OCI-LY1 (cell line): ENCODE data around the gene UGT1A10.

Experiments used
- H2AFZ ChIP-seq: fragments of 200-600 bp; sonication (generic), shearing (Covaris generic); 2 replicates; pipeline ENCODE4 v1.6.0; 2014; ENCODE audit warnings: antibody characterized with exemption, mild to moderate bottlenecking, low read length
- H3F3A ChIP-seq: fragments of 200-600 bp; sonication (generic), shearing (Covaris generic); 2 replicates; pipeline ENCODE4 v1.6.0; 2014; ENCODE audit warnings: mild to moderate bottlenecking, antibody characterized with exemption, low read length, moderate library complexity; ENCODE audit not compliant: insufficient read depth
- H3K27ac ChIP-seq: fragments of 200-600 bp; sonication (generic); 2 replicates; pipeline ENCODE4 v1.5.1; 2014; ENCODE audit warnings: low read length, mixed run types, mild to moderate bottlenecking, low read depth; ENCODE audit not compliant: poor library complexity, severe bottlenecking
- H3K27me3 ChIP-seq: fragments of 200-600 bp; sonication (generic); 2 replicates; pipeline ENCODE4 v1.6.0; 2014; ENCODE audit warnings: antibody characterized with exemption, mild to moderate bottlenecking, low read length, moderate library complexity; ENCODE audit not compliant: insufficient read depth
- H3K36me3 ChIP-seq: fragments of 200-600 bp; sonication (generic); 2 replicates; pipeline ENCODE4 v1.6.1; 2014; ENCODE audit warnings: mild to moderate bottlenecking, antibody characterized with exemption, low read length, moderate library complexity, mixed read lengths; ENCODE audit not compliant: insufficient read depth
- H3K4me1 ChIP-seq: fragments of 200-600 bp; sonication (generic); 2 replicates; pipeline ENCODE4 v1.5.1; 2014; ENCODE audit warnings: mild to moderate bottlenecking, low read length, moderate library complexity; ENCODE audit not compliant: insufficient read depth, severe bottlenecking
- H3K4me2 ChIP-seq: fragments of 200-600 bp; sonication (generic), shearing (Covaris generic); 2 replicates; pipeline ENCODE4 v1.6.1; 2014; ENCODE audit warnings: low read length
- H3K4me3 ChIP-seq: fragments of 200-600 bp; sonication (generic); 2 replicates; pipeline ENCODE4 v1.5.1; 2014; ENCODE audit warnings: low read length, low read depth, mild to moderate bottlenecking, mixed read lengths; ENCODE audit not compliant: poor library complexity, severe bottlenecking
- H3K79me2 ChIP-seq: fragments of 200-600 bp; shearing (Covaris generic); 2 replicates; pipeline ENCODE4 v1.6.1; 2016; ENCODE audit warnings: mixed run types, low read length, mixed read lengths; ENCODE audit not compliant: insufficient read depth
- H3K9ac ChIP-seq: fragments of 200-600 bp; sonication (generic), shearing (Covaris generic); 2 replicates; pipeline ENCODE4 v1.6.1; 2014; ENCODE audit warnings: mild to moderate bottlenecking, low read length, mixed read lengths
- H3K9me2 ChIP-seq: fragments of 200-600 bp; sonication (generic), shearing (Covaris generic); 2 replicates; pipeline ENCODE4 v1.6.1; 2014; ENCODE audit warnings: low read depth, mild to moderate bottlenecking, low read length, mixed read lengths
- H3K9me3 ChIP-seq: fragments of 200-600 bp; shearing (Covaris generic); 2 replicates; pipeline ENCODE4 v1.6.1; 2014; ENCODE audit warnings: low read length, mixed read lengths
- H4K20me1 ChIP-seq: fragments of 200-600 bp; sonication (generic), shearing (Covaris generic); 2 replicates; pipeline ENCODE4 v1.6.0; 2016; ENCODE audit warnings: mild to moderate bottlenecking, low read length; ENCODE audit not compliant: insufficient read depth
- EZH2 ChIP-seq: fragments of 200-600 bp; sonication (generic), shearing (Covaris generic); IDR thresholded peaks from 2 replicates; pipeline ENCODE4 v1.8.0; 2017; ENCODE audit warnings: borderline replicate concordance, mixed run types, mild to moderate bottlenecking, antibody characterized with exemption, low read length, moderate library complexity, mixed read lengths
- TF ChIP-seq, protein P1 (sequence below): fragments of 200-600 bp; sonication (generic), shearing (Covaris generic); IDR thresholded peaks from 2 replicates; pipeline ENCODE4 v1.5.1; 2017; ENCODE audit warnings: mild to moderate bottlenecking, antibody characterized with exemption, low read length, moderate library complexity, mixed read lengths

The UGT1A10 gene

DNA sequence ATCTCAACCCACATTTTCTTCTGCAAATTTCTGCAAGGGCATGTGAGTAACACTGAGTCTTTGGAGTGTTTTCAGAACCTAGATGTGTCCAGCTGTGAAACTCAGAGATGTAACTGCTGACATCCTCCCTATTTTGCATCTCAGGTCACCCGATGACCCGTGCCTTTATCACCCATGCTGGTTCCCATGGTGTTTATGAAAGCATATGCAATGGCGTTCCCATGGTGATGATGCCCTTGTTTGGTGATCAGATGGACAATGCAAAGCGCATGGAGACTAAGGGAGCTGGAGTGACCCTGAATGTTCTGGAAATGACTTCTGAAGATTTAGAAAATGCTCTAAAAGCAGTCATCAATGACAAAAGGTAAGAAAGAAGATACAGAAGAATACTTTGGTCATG lies 131.8 kb downstream of the UGT1A10 start:
- H2AFZ ChIP-seq, result no peak overlapping the region
- TF ChIP-seq, protein P1, sequence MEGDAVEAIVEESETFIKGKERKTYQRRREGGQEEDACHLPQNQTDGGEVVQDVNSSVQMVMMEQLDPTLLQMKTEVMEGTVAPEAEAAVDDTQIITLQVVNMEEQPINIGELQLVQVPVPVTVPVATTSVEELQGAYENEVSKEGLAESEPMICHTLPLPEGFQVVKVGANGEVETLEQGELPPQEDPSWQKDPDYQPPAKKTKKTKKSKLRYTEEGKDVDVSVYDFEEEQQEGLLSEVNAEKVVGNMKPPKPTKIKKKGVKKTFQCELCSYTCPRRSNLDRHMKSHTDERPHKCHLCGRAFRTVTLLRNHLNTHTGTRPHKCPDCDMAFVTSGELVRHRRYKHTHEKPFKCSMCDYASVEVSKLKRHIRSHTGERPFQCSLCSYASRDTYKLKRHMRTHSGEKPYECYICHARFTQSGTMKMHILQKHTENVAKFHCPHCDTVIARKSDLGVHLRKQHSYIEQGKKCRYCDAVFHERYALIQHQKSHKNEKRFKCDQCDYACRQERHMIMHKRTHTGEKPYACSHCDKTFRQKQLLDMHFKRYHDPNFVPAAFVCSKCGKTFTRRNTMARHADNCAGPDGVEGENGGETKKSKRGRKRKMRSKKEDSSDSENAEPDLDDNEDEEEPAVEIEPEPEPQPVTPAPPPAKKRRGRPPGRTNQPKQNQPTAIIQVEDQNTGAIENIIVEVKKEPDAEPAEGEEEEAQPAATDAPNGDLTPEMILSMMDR, result no peak
- no peak for TF ChIP-seq EZH2
- no peaks in the 10 kb centered on the region for H3K4me1 ChIP-seq
- no peaks in the 10 kb centered on the region for H3K36me3 ChIP-seq
- no peak overlapping the region for H3K9ac ChIP-seq
- no peaks in the 10 kb centered on the region for H3K27me3 ChIP-seq
- H3K79me2 ChIP-seq, result no peaks in the 10 kb centered on the region
- no peaks in the 10 kb centered on the region for H3K9me2 ChIP-seq
- no peak overlapping the region for H3K4me3 ChIP-seq
- no peaks in the 10 kb centered on the region for H3F3A ChIP-seq
- H3K27ac ChIP-seq, result no peak overlapping the region
- H4K20me1 ChIP-seq, result no peaks in the 10 kb centered on the region
- no peak overlapping the region for H3K4me2 ChIP-seq
- no peaks in the 10 kb centered on the region for H3K9me3 ChIP-seq

- H3K27ac ChIP-seq, result no peak overlapping the region
- H3K79me2 ChIP-seq, result no peaks in the 10 kb centered on the region
- H3K9me2 ChIP-seq, result no peaks in the 10 kb centered on the region
- H3F3A ChIP-seq, result no peaks in the 10 kb centered on the region
- H3K36me3 ChIP-seq, result no peaks in the 10 kb centered on the region
- H2AFZ ChIP-seq, result no peak overlapping the region
- H3K9ac ChIP-seq, result no peak overlapping the region
- no peaks in the 10 kb centered on the region; the same call in 1 of the 2 replicates for H3K27me3 ChIP-seq
- H3K9me3 ChIP-seq, result no peaks in the 10 kb centered on the region
- no peaks in the 10 kb centered on the region for H3K4me1 ChIP-seq
- no peak overlapping the region for H3K4me3 ChIP-seq
- H3K4me2 ChIP-seq, result no peak overlapping the region
- TF ChIP-seq, protein P1, result no peak
- no peak for TF ChIP-seq EZH2
- H4K20me1 ChIP-seq, result no peaks in the 10 kb centered on the region
Observed at GRCh38 chr2:233769260-233769659, 133.0 kb downstream of the UGT1A10 start.

DNA sequence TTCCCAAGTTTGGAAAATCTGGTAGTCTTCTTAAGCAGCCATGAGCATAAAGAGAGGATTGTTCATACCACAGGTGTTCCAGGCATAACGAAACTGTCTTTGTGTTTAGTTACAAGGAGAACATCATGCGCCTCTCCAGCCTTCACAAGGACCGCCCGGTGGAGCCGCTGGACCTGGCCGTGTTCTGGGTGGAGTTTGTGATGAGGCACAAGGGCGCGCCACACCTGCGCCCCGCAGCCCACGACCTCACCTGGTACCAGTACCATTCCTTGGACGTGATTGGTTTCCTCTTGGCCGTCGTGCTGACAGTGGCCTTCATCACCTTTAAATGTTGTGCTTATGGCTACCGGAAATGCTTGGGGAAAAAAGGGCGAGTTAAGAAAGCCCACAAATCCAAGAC lies 135.9 kb downstream of the UGT1A10 start:
- no peaks in the 10 kb centered on the region for H3K9me2 ChIP-seq
- H3K79me2 ChIP-seq, result no peaks in the 10 kb centered on the region
- H3F3A ChIP-seq, result no peaks in the 10 kb centered on the region
- no peak overlapping the region for H2AFZ ChIP-seq
- no peaks in the 10 kb centered on the region for H4K20me1 ChIP-seq
- TF ChIP-seq, protein P1, result no peak
- TF ChIP-seq EZH2, result no peak
- no peaks in the 10 kb centered on the region; the same call in 1 of the 2 replicates for H3K27me3 ChIP-seq
- no peaks in the 10 kb centered on the region for H3K9me3 ChIP-seq
- H3K4me3 ChIP-seq, result no peak overlapping the region
- no peaks in the 10 kb centered on the region for H3K36me3 ChIP-seq
- no peak overlapping the region for H3K4me2 ChIP-seq
- no peak overlapping the region for H3K9ac ChIP-seq
- no peak overlapping the region for H3K27ac ChIP-seq
- H3K4me1 ChIP-seq, result no peaks in the 10 kb centered on the region
